ENCODE results near the gene FOCAD. TPM values are rescaled to one million over a fixed set of nuclear protein-coding genes. Genes with fewer than 3 reads are reported as not detected.

The FOCAD gene
- total RNA-seq, 2 donors from 2014 or later, result 21.5 to 85.7 TPM

DNA sequence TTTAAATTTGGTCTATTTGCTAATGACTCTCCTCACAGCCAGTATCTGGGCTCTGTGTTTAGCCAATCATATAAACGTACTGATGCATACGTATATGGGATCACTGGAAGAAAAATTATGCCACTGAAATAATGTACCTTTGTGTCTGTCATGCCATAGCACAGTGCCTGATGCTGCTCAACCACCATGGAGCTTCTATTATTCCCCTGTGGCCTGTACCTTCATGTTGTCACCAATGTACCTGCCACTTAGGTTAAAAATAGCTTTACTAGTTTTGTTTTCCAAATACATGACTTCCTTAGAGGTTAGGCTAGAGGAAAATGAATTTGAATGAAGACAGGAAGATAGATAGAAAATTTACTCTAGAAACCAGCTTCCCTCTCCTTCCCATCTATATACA is 312.8 kb downstream of the FOCAD start:
- intact Hi-C loops (cut with DNase I), result no loop called here
- no peak overlapping the region for H3K27ac ChIP-seq
- TF ChIP-seq CTCF (IDR thresholded peaks at IDR 0.05), result no peak
- TF ChIP-seq POLR2A (IDR thresholded peaks at IDR 0.05), result no peak
- H3K27me3 ChIP-seq, result no peaks in the 10 kb centered on the region
- no peaks in the 10 kb centered on the region for H3K4me1 ChIP-seq
- DNase-seq, result no peak
- ATAC-seq, result no peak
- H3K9me3 ChIP-seq, result no peaks in the 10 kb centered on the region
- 93 to 95% methylated on average over 2 of the region's 2 CpGs for WGBS, 2 donors
- H3K4me3 ChIP-seq, result no peak overlapping the region
- peaks cover 0 to 11% of the 10 kb centered on the region in 2 donors for H3K36me3 ChIP-seq (replicated peaks in 1 of 2; ENCODE audit: insufficient read depth in 1 of 2, low read depth in 2 of 2)

- intact Hi-C loops (cut with DNase I), result no loop called here
- Histone ChIP-seq H3K9me3 (no peaks in the 10 kb centered on the region), H3K27me3 (no peaks in the 10 kb centered on the region), H3K27ac (no peak overlapping the region), H3K36me3 (replicated peaks in 1 of 2; ENCODE audit: insufficient read depth in 1 of 2, low read depth in 2 of 2) (peaks cover 0 to 11% of the 10 kb centered on the region in 2 donors), H3K4me3 (no peak overlapping the region), H3K4me1 (no peaks in the 10 kb centered on the region)
- WGBS, 2 donors, result 88 to 94% methylated on average over 2 of the region's 2 CpGs
- no peak for DNase-seq
- no peak for ATAC-seq
- no peak for TF ChIP-seq CTCF (IDR thresholded peaks at IDR 0.05)
- TF ChIP-seq POLR2A (IDR thresholded peaks at IDR 0.05), result no peak
Measured at GRCh38 chr9:20997503-20998076, 313.5 kb downstream of the FOCAD start.

DNA sequence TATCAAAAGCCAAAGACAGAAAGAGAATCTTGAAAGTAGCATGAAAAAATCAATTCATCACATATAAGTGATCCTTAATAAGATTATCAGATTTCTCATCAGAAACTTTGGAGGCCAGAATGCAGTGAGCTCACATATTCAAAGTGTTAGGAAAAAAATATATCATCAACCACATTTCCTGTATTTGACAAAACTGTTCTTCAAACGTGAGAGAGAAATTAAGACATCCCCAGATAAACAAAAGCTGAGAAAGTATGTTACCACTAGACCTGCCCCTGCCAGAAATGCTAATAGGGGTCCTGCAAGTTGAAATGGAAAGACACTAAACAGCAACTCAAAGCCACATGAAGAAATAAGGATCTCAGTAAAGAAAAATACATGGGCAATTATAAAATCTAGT is 317.5 kb downstream of the FOCAD start:
- ATAC-seq, result no peak
- no peaks in the 10 kb centered on the region for H3K9me3 ChIP-seq

DNA sequence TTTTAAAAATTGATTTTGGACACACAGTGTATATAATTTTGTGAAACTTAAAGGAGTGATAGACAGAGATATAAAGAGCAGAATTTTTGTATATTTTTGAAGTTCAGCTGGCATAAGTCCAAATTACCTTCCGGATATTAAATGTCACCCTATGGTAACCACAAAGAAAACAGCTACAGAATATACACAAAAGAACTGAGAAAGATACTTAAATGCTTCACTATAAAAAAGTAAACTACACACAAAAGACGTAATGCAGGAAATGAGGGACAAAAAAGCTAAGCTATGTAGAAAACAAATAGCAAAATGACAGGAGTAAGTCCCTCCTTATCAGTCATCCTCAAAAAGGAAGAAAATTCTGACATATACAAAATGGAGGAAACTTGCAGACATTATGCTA is 318.0 kb downstream of the FOCAD start:
- Histone ChIP-seq H3K27me3 (no peaks in the 10 kb centered on the region), H3K27ac (no peak overlapping the region), H3K36me3 (replicated peaks in 1 of 2; ENCODE audit: insufficient read depth in 1 of 2, low read depth in 2 of 2) (peaks cover 0 to 2% of the 10 kb centered on the region in 2 donors), H3K4me3 (no peak overlapping the region), H3K4me1 (no peaks in the 10 kb centered on the region), H3K9me3 (no peaks in the 10 kb centered on the region)
- ATAC-seq, result no peak
- WGBS, 2 donors, result 95 to 98% methylated on average over 2 of the region's 2 CpGs
- DNase-seq, result no peak
- intact Hi-C loops (cut with DNase I), result no loop called here
- no peak for TF ChIP-seq CTCF (IDR thresholded peaks at IDR 0.05)
- no peak for TF ChIP-seq POLR2A (IDR thresholded peaks at IDR 0.05)

More for the DNA sequence above, 317.5 kb downstream of the FOCAD start:
- Histone ChIP-seq H3K36me3 (replicated peaks in 1 of 2; ENCODE audit: insufficient read depth in 1 of 2, low read depth in 2 of 2) (peaks cover 0 to 4% of the 10 kb centered on the region in 2 donors), H3K27ac (no peak overlapping the region), H3K27me3 (no peaks in the 10 kb centered on the region), H3K4me3 (no peak overlapping the region), H3K4me1 (no peaks in the 10 kb centered on the region)
- 48 to 59% methylated on average over 1 of the region's 1 CpG for WGBS, 2 donors
- intact Hi-C loops (cut with DNase I), result no loop called here
- DNase-seq, result no peak
- no peak for TF ChIP-seq POLR2A (IDR thresholded peaks at IDR 0.05)
- TF ChIP-seq CTCF (IDR thresholded peaks at IDR 0.05), result no peak

- DNase-seq (no peak), ATAC-seq (no peak)
- Histone ChIP-seq H3K27ac (no peak overlapping the region), H3K36me3 (replicated peaks in 1 of 2; ENCODE audit: insufficient read depth in 1 of 2, low read depth in 2 of 2) (no peaks in the 10 kb centered on the region), H3K27me3 (no peaks in the 10 kb centered on the region), H3K9me3 (no peaks in the 10 kb centered on the region), H3K4me1 (no peaks in the 10 kb centered on the region), H3K4me3 (no peak overlapping the region)
- intact Hi-C loops (cut with DNase I), result no loop called here
- TF ChIP-seq CTCF (IDR thresholded peaks at IDR 0.05), result no peak
- TF ChIP-seq POLR2A (IDR thresholded peaks at IDR 0.05), result no peak
- WGBS, 2 donors, result 67 to 83% methylated on average over 5 of the region's 5 CpGs
Measured at GRCh38 chr9:21015129-21015815, 331.2 kb downstream of the FOCAD start.

Measured in body of pancreas (tissue), 4 donors.